ENCODE measurements around the gene TMEM81. TPM values are rescaled to one million over a fixed set of nuclear protein-coding genes. Genes with fewer than 3 reads are reported as not detected.

The TMEM81 gene
- total RNA-seq, 1 donor, result 1.8 TPM

DNA sequence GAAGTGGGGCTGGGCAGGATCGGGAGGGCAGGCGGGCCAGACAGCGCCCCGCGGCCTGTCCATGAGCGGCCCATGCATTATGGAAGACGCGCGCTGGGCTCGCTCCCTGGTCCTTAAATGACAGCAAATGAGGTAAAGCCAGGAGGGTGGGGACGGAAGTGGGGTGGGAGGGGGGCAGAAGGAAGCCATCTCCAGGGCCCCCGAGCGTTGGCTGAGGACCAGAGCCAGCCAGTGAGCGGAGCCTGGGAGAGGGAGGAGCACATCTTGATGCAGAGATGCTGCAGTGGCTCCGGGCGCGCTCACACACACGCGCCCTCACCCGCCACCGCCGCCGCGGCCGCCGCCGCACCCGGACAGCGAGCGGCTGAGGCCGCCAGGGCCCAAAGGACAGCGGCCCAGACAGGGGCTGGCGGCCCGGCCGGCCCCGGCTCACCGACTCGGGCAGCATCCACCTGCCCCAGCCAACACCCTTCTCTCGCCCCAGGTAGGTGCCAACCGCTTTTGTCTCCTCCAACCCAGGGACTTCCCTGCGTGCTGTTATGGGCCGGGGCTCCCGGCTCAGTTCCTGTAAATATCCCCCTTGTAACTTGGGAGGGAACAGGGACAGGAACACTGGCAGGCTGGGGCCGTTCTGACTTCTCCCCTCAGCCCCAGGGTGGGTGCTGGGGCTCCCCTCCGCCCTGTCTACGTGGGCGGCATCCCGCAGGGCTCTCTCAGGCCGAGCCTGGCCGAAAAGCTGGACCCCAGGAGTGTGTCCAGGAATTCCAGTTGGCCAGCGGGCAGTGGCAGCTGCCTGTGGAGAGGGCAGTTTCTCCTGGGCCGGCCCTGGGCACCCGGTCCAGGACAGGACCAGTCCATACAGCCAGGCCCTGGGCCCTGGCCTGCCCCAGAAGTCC lies 41.1 kb downstream of the TMEM81 start, which contains the start of gene CNTN2:
Gene CNTN2 (plus strand): TSS at position 302 of the 896 bp plus-strand sequence. CDS start 9,974 bp downstream, outside the sequence.
- Histone ChIP-seq H3K4me3 (ENCODE audit: insufficient read depth, low read length) (no peak within 1 kb of the TSS), H3K27ac (ENCODE audit: low read depth, low read length) (no peak within 1 kb of the TSS), H3K4me2 (ENCODE audit: insufficient read depth, low read length) (no peak within 1 kb of the TSS), H3K36me3 (ENCODE audit: insufficient read depth, low read length) (no peaks in the 10 kb centered on the region), H3K79me2 (ENCODE audit: insufficient read depth, low read length) (no peaks in the 10 kb centered on the region), H3K9me3 (ENCODE audit: low read depth, low read length) (no peaks in the 10 kb centered on the region), H3K4me1 (ENCODE audit: insufficient read depth, low read length) (no peaks in the 10 kb centered on the region), H3K27me3 (ENCODE audit: insufficient read depth, low read length) (peaks cover 59% of the 10 kb centered on the region), H4K20me1 (ENCODE audit: insufficient read depth, low read length) (no peaks in the 10 kb centered on the region), H2AFZ (ENCODE audit: low read length) (no peak within 1 kb of the TSS)
- no peak for DNase-seq (ENCODE audit: insufficient read length, low spot score, missing footprints)
- TF ChIP-seq, protein P1, sequence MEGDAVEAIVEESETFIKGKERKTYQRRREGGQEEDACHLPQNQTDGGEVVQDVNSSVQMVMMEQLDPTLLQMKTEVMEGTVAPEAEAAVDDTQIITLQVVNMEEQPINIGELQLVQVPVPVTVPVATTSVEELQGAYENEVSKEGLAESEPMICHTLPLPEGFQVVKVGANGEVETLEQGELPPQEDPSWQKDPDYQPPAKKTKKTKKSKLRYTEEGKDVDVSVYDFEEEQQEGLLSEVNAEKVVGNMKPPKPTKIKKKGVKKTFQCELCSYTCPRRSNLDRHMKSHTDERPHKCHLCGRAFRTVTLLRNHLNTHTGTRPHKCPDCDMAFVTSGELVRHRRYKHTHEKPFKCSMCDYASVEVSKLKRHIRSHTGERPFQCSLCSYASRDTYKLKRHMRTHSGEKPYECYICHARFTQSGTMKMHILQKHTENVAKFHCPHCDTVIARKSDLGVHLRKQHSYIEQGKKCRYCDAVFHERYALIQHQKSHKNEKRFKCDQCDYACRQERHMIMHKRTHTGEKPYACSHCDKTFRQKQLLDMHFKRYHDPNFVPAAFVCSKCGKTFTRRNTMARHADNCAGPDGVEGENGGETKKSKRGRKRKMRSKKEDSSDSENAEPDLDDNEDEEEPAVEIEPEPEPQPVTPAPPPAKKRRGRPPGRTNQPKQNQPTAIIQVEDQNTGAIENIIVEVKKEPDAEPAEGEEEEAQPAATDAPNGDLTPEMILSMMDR (IDR thresholded peaks at IDR 0.05; ENCODE audit: extremely low read depth, low read depth, low read length), result no peak

DNA sequence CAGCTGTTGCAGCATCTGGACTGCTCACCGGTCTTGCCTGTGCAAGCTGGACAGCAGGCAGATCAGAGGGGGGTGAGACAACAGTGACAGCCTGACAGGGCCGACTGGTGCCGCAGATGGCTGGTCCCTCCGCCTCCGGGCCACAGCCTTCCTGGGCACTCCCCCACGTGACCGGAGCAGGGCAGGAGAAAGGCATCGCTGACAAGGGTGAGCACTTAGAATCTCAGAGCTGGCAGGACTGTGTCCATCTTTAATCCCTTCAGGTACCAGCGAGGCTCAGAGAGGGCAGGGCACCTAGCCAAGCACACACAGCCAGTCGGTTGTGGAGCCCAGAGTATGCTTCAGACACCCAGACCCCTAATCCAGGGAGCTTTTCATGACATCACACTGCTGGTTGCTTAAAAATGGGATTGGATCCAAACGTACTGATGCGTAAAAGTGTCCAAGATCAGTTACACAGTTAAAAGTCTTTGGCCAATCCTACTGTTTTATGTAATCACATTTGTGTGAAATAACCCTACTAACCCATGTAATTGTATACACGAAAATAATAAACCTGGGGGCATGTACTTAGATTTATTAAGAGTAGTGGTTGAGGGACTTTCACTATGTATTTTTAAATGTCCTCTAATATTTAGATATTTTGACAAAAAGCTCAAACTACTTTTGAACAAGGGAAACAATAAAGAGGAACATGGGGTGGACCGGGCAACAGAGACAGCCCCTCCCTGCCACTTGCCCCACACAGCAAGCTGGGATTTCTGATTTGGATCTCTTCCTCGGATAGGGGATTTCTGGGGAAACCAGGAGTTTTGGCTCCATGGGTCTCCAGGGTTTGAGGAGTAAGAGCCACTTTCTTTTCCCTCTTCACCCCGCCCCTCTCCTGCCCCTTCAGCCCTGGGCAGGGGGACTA lies 42.0 kb downstream of the TMEM81 start:
- Histone ChIP-seq H3K4me2 (ENCODE audit: insufficient read depth, low read length) (no peak overlapping the region), H3K36me3 (ENCODE audit: insufficient read depth, low read length) (no peaks in the 10 kb centered on the region), H2AFZ (ENCODE audit: low read length) (no peak overlapping the region), H3K9me3 (ENCODE audit: low read depth, low read length) (no peaks in the 10 kb centered on the region), H3K4me3 (ENCODE audit: insufficient read depth, low read length) (no peak overlapping the region), H3K4me1 (ENCODE audit: insufficient read depth, low read length) (no peaks in the 10 kb centered on the region), H3K79me2 (ENCODE audit: insufficient read depth, low read length) (no peaks in the 10 kb centered on the region), H3K27ac (ENCODE audit: low read depth, low read length) (no peak overlapping the region), H3K27me3 (ENCODE audit: insufficient read depth, low read length) (peaks cover 62% of the 10 kb centered on the region), H4K20me1 (ENCODE audit: insufficient read depth, low read length) (no peaks in the 10 kb centered on the region)
- no peak for DNase-seq (ENCODE audit: insufficient read length, low spot score, missing footprints)
- TF ChIP-seq, protein P1 (IDR thresholded peaks at IDR 0.05; ENCODE audit: extremely low read depth, low read depth, low read length), result no peak

GRCh38 chr1:205041001-205041715 lies 43.1 kb downstream of the TMEM81 start:
- Histone ChIP-seq H3K4me2 (ENCODE audit: insufficient read depth, low read length) (no peak overlapping the region), H3K79me2 (ENCODE audit: insufficient read depth, low read length) (no peaks in the 10 kb centered on the region), H2AFZ (ENCODE audit: low read length) (no peak overlapping the region), H3K27ac (ENCODE audit: low read depth, low read length) (no peak overlapping the region), H4K20me1 (ENCODE audit: insufficient read depth, low read length) (no peaks in the 10 kb centered on the region), H3K4me3 (ENCODE audit: insufficient read depth, low read length) (no peak overlapping the region), H3K9me3 (ENCODE audit: low read depth, low read length) (no peaks in the 10 kb centered on the region), H3K4me1 (ENCODE audit: insufficient read depth, low read length) (no peaks in the 10 kb centered on the region), H3K27me3 (ENCODE audit: insufficient read depth, low read length) (peaks cover 63% of the 10 kb centered on the region), H3K36me3 (ENCODE audit: insufficient read depth, low read length) (no peaks in the 10 kb centered on the region)
- DNase-seq (ENCODE audit: insufficient read length, low spot score, missing footprints), result no peak
- TF ChIP-seq, protein P1 (IDR thresholded peaks at IDR 0.05; ENCODE audit: extremely low read depth, low read depth, low read length), result no peak
